HG02678 (cell line): ENCODE results near the gene MOGAT2.
"Not testable (repeated sequence)": the region's sequence is repeated elsewhere in the genome, so short reads cannot be mapped to it uniquely, and the experiment has no call there.

ENCODE experiments used
- ATAC-seq: cut with Tn5 transposase; IDR thresholded peaks from one replicate; pipeline ENCODE4 v1.9.1; 2021; ENCODE audit warnings: mild to moderate bottlenecking, moderate library complexity; ENCODE audit not compliant: unreplicated experiment

The MOGAT2 gene

GRCh38 chr11:75718419-75719339 lies 1.0 kb downstream of the MOGAT2 start:
- no peak for ATAC-seq

DNA sequence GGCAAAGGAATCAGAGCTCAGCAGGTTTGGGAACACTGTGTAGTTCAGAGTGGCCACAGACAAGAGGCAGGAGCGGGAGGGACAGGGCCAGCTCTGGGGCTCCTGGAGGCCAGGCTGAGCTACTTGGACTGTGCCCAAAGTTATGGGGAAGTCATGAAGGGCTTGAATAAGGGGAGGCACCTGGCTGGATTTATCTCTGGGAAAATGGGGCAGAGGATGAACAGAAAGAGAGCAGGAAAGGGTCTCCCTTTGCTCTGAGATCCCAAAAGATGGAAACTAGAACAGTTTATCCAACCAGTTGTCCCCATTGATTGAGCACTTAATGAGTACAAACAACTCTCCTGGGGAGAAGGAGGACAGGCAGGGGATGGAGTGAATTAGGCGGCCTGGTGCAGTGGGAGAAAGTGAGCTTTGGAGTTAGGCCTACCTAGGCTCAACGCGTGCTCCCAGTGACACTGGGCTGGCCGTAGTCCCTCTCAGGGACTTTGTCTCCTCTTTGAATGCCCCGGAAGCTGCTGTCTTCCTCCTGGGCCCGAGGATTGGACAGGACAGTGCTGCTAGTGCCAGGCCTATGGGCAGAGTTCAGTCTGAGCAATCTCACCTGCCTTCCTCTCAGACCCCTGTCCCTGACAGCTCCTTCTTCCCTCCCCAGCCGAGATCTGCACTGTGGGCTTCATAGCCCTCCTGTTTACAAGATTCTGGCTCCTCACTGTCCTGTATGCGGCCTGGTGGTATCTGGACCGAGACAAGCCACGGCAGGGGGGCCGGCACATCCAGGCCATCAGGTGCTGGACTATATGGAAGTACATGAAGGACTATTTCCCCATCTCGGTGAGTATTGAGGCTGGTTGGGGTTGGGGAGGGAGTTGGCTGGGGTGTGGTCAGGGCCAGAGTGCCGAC lies 2.0 kb downstream of the MOGAT2 start:
- ATAC-seq = no peak

- no peak for ATAC-seq
Observed at GRCh38 chr11:75720639-75721038, 3.0 kb downstream of the MOGAT2 start.

DNA sequence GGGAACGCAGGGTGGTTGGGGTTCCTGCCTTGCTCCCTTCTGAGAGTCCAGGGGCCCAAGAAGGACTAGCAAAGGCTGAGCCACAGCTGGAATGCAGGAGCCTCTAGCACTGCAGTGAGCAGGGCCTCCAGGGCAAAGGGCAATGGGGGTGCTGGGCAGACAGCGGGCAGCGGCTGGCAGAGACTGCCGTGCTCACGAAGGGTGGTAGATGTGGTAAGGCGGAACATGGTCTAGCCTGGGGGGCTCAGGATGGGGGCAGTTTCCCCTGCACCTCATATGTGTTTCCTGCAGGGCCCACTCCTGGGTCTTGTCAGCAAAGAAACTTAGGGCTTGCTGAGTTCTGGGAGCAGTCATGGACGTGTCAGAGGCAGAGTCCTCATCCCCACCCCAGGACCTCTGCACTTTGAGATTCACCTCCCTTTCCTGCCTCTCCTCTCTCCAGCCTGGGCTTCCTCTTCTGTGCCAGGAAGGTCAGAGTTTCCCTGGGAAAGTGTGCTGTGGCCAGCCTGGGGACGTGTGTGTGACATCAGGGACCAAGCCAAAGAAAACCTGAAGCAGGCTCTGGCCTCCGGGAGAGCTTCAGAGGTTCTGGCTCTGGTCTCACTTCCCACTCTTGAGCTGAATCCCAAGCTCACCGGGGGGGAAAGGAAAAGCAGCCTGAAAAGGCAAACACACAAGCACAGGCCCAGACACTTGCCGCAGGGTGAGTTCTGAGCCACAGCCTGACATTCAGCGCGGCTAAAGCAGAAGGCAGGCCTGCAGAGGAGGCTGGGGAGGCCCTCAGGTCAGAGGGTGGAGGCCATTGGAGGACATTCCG lies 4.4 kb downstream of the MOGAT2 start:
- ATAC-seq = no peak

- no peak for ATAC-seq
Observed at GRCh38 chr11:75722669-75723042, 5.0 kb downstream of the MOGAT2 start.

- no peak for ATAC-seq
Observed at GRCh38 chr11:75725547-75726320, 8.1 kb downstream of the MOGAT2 start.

DNA sequence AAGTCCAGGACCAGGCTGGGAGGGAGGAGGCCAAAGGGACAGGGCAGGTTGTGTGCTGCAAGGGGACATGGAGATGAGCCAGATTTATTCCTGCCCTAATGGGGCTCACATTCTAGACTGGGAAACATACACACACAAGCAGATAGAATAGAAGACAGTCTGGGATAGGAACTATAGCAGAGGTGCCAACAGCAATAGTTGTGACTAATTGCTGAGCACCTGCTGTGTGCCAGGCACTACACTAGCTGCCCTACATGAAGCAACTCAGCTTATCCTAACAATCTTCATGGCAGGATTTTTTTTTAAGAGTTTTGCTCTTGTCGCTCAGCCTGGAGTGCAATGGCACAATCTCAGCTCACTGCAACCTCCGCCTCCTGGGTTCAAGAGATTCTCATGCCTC lies 11.4 kb downstream of the MOGAT2 start:
- no peak for ATAC-seq

DNA sequence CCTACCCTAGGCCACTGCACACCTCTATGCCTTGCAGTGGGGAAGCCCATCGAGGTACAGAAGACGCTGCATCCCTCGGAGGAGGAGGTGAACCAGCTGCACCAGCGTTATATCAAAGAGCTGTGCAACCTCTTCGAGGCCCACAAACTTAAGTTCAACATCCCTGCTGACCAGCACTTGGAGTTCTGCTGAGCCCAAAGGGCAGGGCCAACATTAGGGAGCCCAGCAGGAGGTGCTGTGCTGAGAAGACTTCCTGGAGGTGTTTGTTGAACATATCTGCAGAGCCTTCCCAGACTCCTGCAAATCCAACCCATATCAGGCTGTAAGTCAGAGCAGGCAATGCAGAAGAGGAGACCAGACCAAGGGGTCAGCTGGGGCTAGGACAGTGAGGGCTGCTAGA lies 13.5 kb downstream of the MOGAT2 start:
- no peak for ATAC-seq

DNA sequence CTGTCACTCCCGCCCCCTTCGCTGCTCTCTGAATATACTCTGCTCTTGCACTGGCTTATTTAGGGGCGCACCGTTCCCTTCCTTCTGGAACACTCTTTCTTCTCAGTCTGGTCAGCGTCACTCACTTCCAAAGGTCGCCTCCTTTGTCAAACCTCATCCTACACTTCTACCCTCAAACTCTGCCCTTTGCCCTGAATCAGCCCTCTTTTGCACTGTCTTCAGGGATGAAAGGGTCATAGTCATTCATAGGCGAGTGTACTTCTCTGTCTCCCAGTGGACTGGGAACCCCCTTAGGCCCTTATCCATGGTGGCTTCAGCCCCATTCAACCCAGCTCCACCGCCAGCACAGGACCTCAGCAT lies 15.4 kb downstream of the MOGAT2 start:
- no peak for ATAC-seq

DNA sequence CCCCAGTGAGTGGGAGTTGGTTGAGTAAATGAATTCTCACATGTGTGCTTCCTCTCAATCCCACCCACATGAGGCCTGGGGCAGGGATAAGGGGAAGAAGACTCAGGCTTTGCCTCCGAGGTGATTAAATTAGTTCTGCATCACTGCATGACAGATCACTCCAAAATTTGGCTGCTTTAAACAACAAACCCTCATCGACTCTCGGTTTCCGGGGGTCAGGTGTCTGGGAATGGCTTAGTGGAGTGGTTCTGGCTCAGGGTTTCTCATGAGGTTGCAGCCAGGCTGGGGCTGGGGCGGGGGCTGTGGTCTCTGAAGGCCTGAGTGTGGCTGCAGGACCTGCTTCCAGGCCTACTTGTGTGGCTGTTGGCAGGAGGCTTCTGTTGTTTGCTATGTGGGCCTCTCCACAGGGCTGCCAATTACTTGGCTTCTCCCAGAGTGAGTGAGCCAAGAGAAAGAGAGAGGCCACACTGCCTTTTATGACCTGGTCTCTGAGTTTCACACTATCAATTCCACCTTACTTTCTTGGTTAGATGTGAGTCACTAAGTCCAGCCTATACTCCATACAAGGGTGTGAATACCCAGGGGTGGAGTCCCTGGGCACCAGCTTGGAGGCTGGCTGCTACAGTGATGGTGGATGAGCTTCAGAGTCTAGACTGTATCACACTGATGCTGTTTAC lies 15.9 kb downstream of the MOGAT2 start:
- no peak for ATAC-seq

- ATAC-seq = no peak
Observed at GRCh38 chr11:75734491-75735180, 17.0 kb downstream of the MOGAT2 start.

DNA sequence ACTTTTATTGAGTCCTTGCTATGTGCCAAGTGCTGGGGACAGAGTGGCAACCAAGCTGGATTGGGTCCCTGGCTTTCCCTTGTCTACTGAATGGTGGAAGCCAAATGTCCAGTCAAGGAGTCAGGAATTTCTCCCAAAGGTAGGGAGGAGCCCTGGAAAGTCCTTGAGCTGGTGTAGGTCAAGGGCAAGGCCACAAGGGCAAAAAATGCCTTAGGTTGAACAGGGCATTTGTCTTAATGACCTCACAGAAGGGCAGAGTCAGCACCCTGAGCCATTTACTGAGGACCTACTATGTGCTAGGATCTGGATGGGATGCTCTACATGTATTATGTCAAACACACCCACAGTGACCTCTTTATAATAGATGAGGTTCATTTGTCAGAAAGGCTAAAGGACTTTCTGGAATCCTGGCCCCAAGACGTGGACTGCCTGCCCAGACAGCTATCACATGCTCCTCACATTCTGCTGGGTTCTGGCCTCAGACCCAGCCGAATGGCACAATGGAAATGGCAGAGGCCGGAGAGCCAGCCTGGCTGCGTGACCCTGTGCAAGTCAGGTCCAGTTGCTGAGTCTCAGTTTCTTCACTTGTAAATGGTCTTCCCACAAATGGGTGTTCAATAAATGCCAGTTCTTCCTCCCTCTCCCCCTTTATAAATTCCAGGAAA lies 17.7 kb downstream of the MOGAT2 start:
- no peak for ATAC-seq

DNA sequence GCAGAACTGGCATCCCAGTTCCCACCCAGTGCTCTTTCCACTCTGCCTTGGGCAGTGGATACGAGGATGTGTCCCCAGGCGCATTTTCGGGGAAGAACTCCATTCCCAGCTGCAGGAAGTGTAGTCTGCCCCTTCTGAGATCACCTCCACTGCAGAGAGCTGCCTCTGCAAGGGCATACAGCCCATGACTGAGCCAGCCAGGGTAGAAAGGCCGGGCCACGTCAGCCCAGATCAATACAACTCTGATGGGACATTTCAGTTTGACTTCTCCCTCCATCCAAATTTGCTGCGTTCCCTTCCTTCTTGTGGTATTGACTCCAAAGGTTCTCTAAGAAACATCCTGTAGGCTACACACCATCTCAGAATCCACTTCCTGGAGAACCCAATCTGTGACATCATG lies 19.7 kb downstream of the MOGAT2 start:
- no peak for ATAC-seq

GRCh38 chr11:75740681-75741080 lies 23.0 kb downstream of the MOGAT2 start:
- ATAC-seq = no peak

- not testable (repeated sequence) for ATAC-seq
Observed at GRCh38 chr11:75743159-75743558, 25.5 kb downstream of the MOGAT2 start.

- no peak for ATAC-seq
Observed at GRCh38 chr11:75743711-75744563, 26.3 kb downstream of the MOGAT2 start.

- no peak for ATAC-seq
Observed at GRCh38 chr11:75745807-75746206, 28.2 kb downstream of the MOGAT2 start.
